ENCODE data around the gene CYP27C1.

- TF ChIP-seq, protein P1, sequence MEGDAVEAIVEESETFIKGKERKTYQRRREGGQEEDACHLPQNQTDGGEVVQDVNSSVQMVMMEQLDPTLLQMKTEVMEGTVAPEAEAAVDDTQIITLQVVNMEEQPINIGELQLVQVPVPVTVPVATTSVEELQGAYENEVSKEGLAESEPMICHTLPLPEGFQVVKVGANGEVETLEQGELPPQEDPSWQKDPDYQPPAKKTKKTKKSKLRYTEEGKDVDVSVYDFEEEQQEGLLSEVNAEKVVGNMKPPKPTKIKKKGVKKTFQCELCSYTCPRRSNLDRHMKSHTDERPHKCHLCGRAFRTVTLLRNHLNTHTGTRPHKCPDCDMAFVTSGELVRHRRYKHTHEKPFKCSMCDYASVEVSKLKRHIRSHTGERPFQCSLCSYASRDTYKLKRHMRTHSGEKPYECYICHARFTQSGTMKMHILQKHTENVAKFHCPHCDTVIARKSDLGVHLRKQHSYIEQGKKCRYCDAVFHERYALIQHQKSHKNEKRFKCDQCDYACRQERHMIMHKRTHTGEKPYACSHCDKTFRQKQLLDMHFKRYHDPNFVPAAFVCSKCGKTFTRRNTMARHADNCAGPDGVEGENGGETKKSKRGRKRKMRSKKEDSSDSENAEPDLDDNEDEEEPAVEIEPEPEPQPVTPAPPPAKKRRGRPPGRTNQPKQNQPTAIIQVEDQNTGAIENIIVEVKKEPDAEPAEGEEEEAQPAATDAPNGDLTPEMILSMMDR (IDR thresholded peaks at IDR 0.05) = no peak
- no peak for TF ChIP-seq POLR2A (IDR thresholded peaks at IDR 0.05)
Measured at GRCh38 chr2:127138281-127138680, 81.8 kb downstream of the CYP27C1 start.
